Keratinocyte (primary cell): ENCODE data around the gene TRIM54. TPM values are rescaled to one million over a fixed set of nuclear protein-coding genes. Genes with fewer than 3 reads are reported as not detected.

Experiments used
- DNase-seq: peaks from one replicate; pipeline ENCODE4 v3.0.0-alpha.2; 2011; ENCODE audit warnings: low read depth, missing footprints, low spot score
- FAIRE-seq: peaks from 2 replicates; lab custom pipeline; 2011; peaks lifted over from hg19 to GRCh38; lab: Jason Lieb, UNC
- H2AFZ ChIP-seq: 2 replicates; pipeline ENCODE4 v1.6.0; 2012; ENCODE audit warnings: low read length, control low read depth, inconsistent platforms; ENCODE audit not compliant: control insufficient read depth
- H3K27ac ChIP-seq: 2 replicates; pipeline ENCODE4 v1.5.1; 2011; ENCODE audit warnings: low read length; ENCODE audit not compliant: control insufficient read depth, insufficient read depth
- H3K27me3 ChIP-seq: 3 replicates; pipeline ENCODE4 v1.6.0; 2011; ENCODE audit warnings: low read length; ENCODE audit not compliant: control insufficient read depth, insufficient read depth; ENCODE audit errors: extremely low read depth
- H3K36me3 ChIP-seq, 2 experiments: 2 replicates in 1 of 2; 3 replicates in 1 of 2; pipeline ENCODE4 v1.5.1; 2011; ENCODE audit warnings: low read length in 2 of 2, mild to moderate bottlenecking in 1 of 2; ENCODE audit not compliant: control insufficient read depth in 2 of 2, insufficient read depth in 2 of 2; ENCODE audit errors: extremely low read depth in 1 of 2
- H3K4me1 ChIP-seq: 3 replicates; pipeline ENCODE4 v1.5.1; 2011; ENCODE audit warnings: low read length; ENCODE audit not compliant: control insufficient read depth, insufficient read depth; ENCODE audit errors: extremely low read depth
- H3K4me2 ChIP-seq: 3 replicates; pipeline ENCODE4 v1.6.0; 2011; ENCODE audit warnings: low read depth, low read length; ENCODE audit not compliant: control insufficient read depth, insufficient read depth; ENCODE audit errors: extremely low read depth
- H3K4me3 ChIP-seq, 3 experiments: fragments of 200-600 bp in 1 of 3; sonication (generic) in 1 of 3; 2 replicates in 2 of 3; 3 replicates in 1 of 3; pipeline ENCODE4 v1.5.1; 2011 to 2016; ENCODE audit warnings: low read length in 3 of 3, mild to moderate bottlenecking in 3 of 3, control low read depth in 2 of 3, inconsistent platforms in 1 of 3, low read depth in 1 of 3, mixed read lengths in 1 of 3, mixed run types in 1 of 3, moderate library complexity in 1 of 3; ENCODE audit not compliant: control insufficient read depth in 2 of 3, insufficient read depth in 2 of 3; ENCODE audit errors: extremely low read depth in 1 of 3
- H3K79me2 ChIP-seq: 2 replicates; pipeline ENCODE4 v1.6.0; 2012; ENCODE audit warnings: low read length; ENCODE audit not compliant: control insufficient read depth, insufficient read depth
- H3K9ac ChIP-seq: 3 replicates; pipeline ENCODE4 v1.6.0; 2011; ENCODE audit warnings: low read length; ENCODE audit not compliant: control insufficient read depth, insufficient read depth; ENCODE audit errors: extremely low read depth
- H3K9me1 ChIP-seq: 3 replicates; pipeline ENCODE4 v1.6.0; 2011; ENCODE audit warnings: low read length; ENCODE audit not compliant: control insufficient read depth, insufficient read depth; ENCODE audit errors: extremely low read depth
- H3K9me3 ChIP-seq: 2 replicates; pipeline ENCODE4 v1.5.1; 2012; ENCODE audit warnings: low read depth, low read length; ENCODE audit not compliant: control insufficient read depth
- H4K20me1 ChIP-seq: 3 replicates; pipeline ENCODE4 v1.6.0; 2011; ENCODE audit warnings: low read length; ENCODE audit not compliant: control insufficient read depth, insufficient read depth; ENCODE audit errors: extremely low read depth
- CTCF ChIP-seq, 3 experiments: IDR thresholded peaks in 1 of 3; conservative IDR thresholded peaks in 1 of 3; optimal IDR thresholded peaks in 1 of 3; 2 replicates in 2 of 3; 3 replicates in 1 of 3; pipeline versions ENCODE3 to v1.5.1; 2011; ENCODE audit warnings: low read length in 3 of 3, mild to moderate bottlenecking in 3 of 3, moderate library complexity in 2 of 3, control low read depth in 1 of 3, inconsistent platforms in 1 of 3; ENCODE audit not compliant: insufficient read depth in 2 of 3; ENCODE audit errors: extremely low read depth in 1 of 3
- EZH2 ChIP-seq: IDR thresholded peaks from one replicate; pipeline ENCODE4 v1.6.1; 2012; ENCODE audit warnings: inconsistent platforms, mild to moderate bottlenecking, low read length, moderate library complexity
- dilution Hi-C: fragments of 300-500 bp; cut with MboI; formaldehyde crosslinking; loops from one replicate; pipeline ENCODE4 v1.7.0; 2020; ENCODE audit warnings: low sequenced_read_pairs; ENCODE audit not compliant: extremely low pct_ligation_motif_present
- polyA plus RNA-seq, 5 experiments: library from polyadenylated mRNA; depleted of rRNA in 3 of 5; stranded (reverse) in 3 of 5; stranded (forward) in 1 of 5; unstranded in 1 of 5; fragments of >200 nt; gene quantifications; 1 replicate in 1 of 5; 2 replicates in 3 of 5; 3 replicates in 1 of 5; pipeline versions ENCODE4 v1.2.1 to v1.2.3, GENCODE V29; 2011 to 2012; ENCODE audit warnings: missing spikeins in 2 of 5, low read depth in 1 of 5, low replicate concordance in 1 of 5

Gene TRIM54
- polyA plus RNA-seq, 1 donor (not counting 4 experiments of a cell fraction or from before 2014, with no cell fraction given), result not detected

- Histone ChIP-seq H3K9me3 (no peaks in the 10 kb centered on the region), H3K79me2 (no peaks in the 10 kb centered on the region), H3K4me2 (no peak overlapping the region), H4K20me1 (no peaks in the 10 kb centered on the region), H2AFZ (no peak overlapping the region), H3K9me1 (no peaks in the 10 kb centered on the region), H3K27me3 (no peaks in the 10 kb centered on the region), H3K4me1 (no peaks in the 10 kb centered on the region), H3K4me3 (no peak overlapping the region), H3K27ac (no peak overlapping the region), H3K9ac (no peak overlapping the region), H3K36me3 (peaks cover 25 to 44% of the 10 kb centered on the region in 2 experiments)
- dilution Hi-C loops, result no loop called here
- no peak for DNase-seq
- TF ChIP-seq EZH2 (no peak), CTCF (optimal IDR thresholded peaks at IDR 0.05 in 1 of 3, IDR thresholded peaks at IDR 0.05 in 1 of 3, conservative IDR thresholded peaks at IDR 0.05 in 1 of 3; ENCODE audit: extremely low read depth in 1 of 3, insufficient read depth in 2 of 3, low read length in 3 of 3) (no peak)
- no peak for FAIRE-seq
Observed at GRCh38 chr2:27245116-27245515, 37.1 kb upstream of the TRIM54 start.

- no peak for TF ChIP-seq EZH2
- dilution Hi-C loops, result no loop called here
Observed at GRCh38 chr2:27245626-27246025, 36.6 kb upstream of the TRIM54 start.

GRCh38 chr2:27247893-27248292 is 34.3 kb upstream of the TRIM54 start:
- dilution Hi-C loops, result no loop called here
- Histone ChIP-seq H4K20me1 (no peaks in the 10 kb centered on the region), H3K9me1 (no peaks in the 10 kb centered on the region), H2AFZ (no peak overlapping the region), H3K4me1 (no peaks in the 10 kb centered on the region), H3K4me3 (no peak overlapping the region), H3K79me2 (no peaks in the 10 kb centered on the region), H3K27me3 (peaks cover 14% of the 10 kb centered on the region), H3K9ac (no peak overlapping the region), H3K36me3 (peaks cover 8 to 17% of the 10 kb centered on the region in 2 experiments), H3K9me3 (no peaks in the 10 kb centered on the region), H3K4me2 (no peak overlapping the region), H3K27ac (no peak overlapping the region)
- TF ChIP-seq EZH2 (no peak), CTCF (optimal IDR thresholded peaks at IDR 0.05 in 1 of 3, IDR thresholded peaks at IDR 0.05 in 1 of 3, conservative IDR thresholded peaks at IDR 0.05 in 1 of 3; ENCODE audit: extremely low read depth in 1 of 3, insufficient read depth in 2 of 3, low read length in 3 of 3) (no peak)
- FAIRE-seq, result no peak
- no peak for DNase-seq

More at GRCh38 chr2:27245626-27246025, 36.6 kb upstream of the TRIM54 start:
- Histone ChIP-seq H3K4me1 (no peaks in the 10 kb centered on the region), H3K9me1 (no peaks in the 10 kb centered on the region), H2AFZ (no peak overlapping the region), H3K27ac (no peak overlapping the region), H3K27me3 (peaks cover 3% of the 10 kb centered on the region), H3K9ac (no peak overlapping the region), H4K20me1 (no peaks in the 10 kb centered on the region), H3K79me2 (no peaks in the 10 kb centered on the region), H3K4me2 (no peak overlapping the region), H3K4me3 (no peak overlapping the region), H3K9me3 (no peaks in the 10 kb centered on the region), H3K36me3 (peaks cover 25 to 39% of the 10 kb centered on the region in 2 experiments)
- DNase-seq, result no peak
- no peak for FAIRE-seq
